H9 (cell line): Measurements from ENCODE around the gene COA8. TPM values are rescaled to one million over a fixed set of nuclear protein-coding genes. Genes with fewer than 3 reads are reported as not detected.

ENCODE experiments used
- DNase-seq: peaks from one replicate; pipeline ENCODE4 v3.0.0-alpha.2; 2017
- H2AFZ ChIP-seq: one replicate; pipeline ENCODE4 v1.6.1; 2013; ENCODE audit warnings: mild to moderate bottlenecking, low read length, control low read depth, moderate library complexity
- H2AK5ac ChIP-seq: 2 replicates; pipeline ENCODE4 v1.6.1; 2013; ENCODE audit warnings: low read length, control low read depth, mixed read lengths; ENCODE audit not compliant: insufficient read length
- H2BK120ac ChIP-seq: one replicate; pipeline ENCODE4 v1.6.1; 2013; ENCODE audit warnings: low read depth, mild to moderate bottlenecking, low read length, control low read depth, inconsistent platforms; ENCODE audit not compliant: poor library complexity, severe bottlenecking
- H2BK12ac ChIP-seq: 2 replicates; pipeline ENCODE4 v1.6.1; 2013; ENCODE audit warnings: low read length, control low read depth, mixed read lengths, low read depth; ENCODE audit not compliant: insufficient read length
- H2BK15ac ChIP-seq: 2 replicates; pipeline ENCODE4 v1.6.1; 2013; ENCODE audit warnings: low read depth, low read length, control low read depth
- H2BK20ac ChIP-seq: one replicate; pipeline ENCODE4 v1.6.1; 2013; ENCODE audit warnings: low read depth, mild to moderate bottlenecking, low read length, control low read depth, inconsistent platforms; ENCODE audit not compliant: poor library complexity, severe bottlenecking
- H2BK5ac ChIP-seq: 2 replicates; pipeline ENCODE4 v1.6.1; 2013; ENCODE audit warnings: low read length, control low read depth, mixed read lengths; ENCODE audit not compliant: insufficient read length
- H3K14ac ChIP-seq: 2 replicates; pipeline ENCODE4 v1.6.1; 2013; ENCODE audit warnings: low read length, control low read depth; ENCODE audit not compliant: insufficient read depth
- H3K18ac ChIP-seq: 2 replicates; pipeline ENCODE4 v1.6.1; 2013; ENCODE audit warnings: low read depth, mild to moderate bottlenecking, mixed read lengths, low read length, control low read depth; ENCODE audit not compliant: insufficient read length
- H3K23ac ChIP-seq: 2 replicates; pipeline ENCODE4 v1.6.1; 2013; ENCODE audit warnings: low read length, control low read depth, mixed read lengths, low read depth; ENCODE audit not compliant: insufficient read length
- H3K23me2 ChIP-seq: 2 replicates; pipeline ENCODE4 v1.6.1; 2013; ENCODE audit warnings: low read depth, mild to moderate bottlenecking, mixed read lengths, low read length, control low read depth; ENCODE audit not compliant: insufficient read length, poor library complexity, severe bottlenecking
- H3K27ac ChIP-seq: 2 replicates; pipeline ENCODE4 v1.5.1; 2013; ENCODE audit warnings: low read length, control low read depth, mixed read lengths, low read depth; ENCODE audit not compliant: insufficient read length
- H3K27me3 ChIP-seq: 2 replicates; pipeline ENCODE4 v1.6.1; 2013; ENCODE audit warnings: low read length, control low read depth, inconsistent platforms; ENCODE audit not compliant: insufficient read depth
- H3K4ac ChIP-seq: 2 replicates; pipeline ENCODE4 v1.6.1; 2013; ENCODE audit warnings: low read depth, mild to moderate bottlenecking, control low read depth, inconsistent platforms, low read length, moderate library complexity
- H3K4me1 ChIP-seq: 2 replicates; pipeline ENCODE4 v1.6.1; 2013; ENCODE audit warnings: low read length, control low read depth, inconsistent platforms; ENCODE audit not compliant: insufficient read depth
- H3K4me2 ChIP-seq: 2 replicates; pipeline ENCODE4 v1.6.1; 2013; ENCODE audit warnings: low read length, control low read depth, mixed read lengths; ENCODE audit not compliant: insufficient read length, insufficient read depth
- H3K56ac ChIP-seq: 2 replicates; pipeline ENCODE4 v1.6.1; 2013; ENCODE audit warnings: low read depth, mild to moderate bottlenecking, mixed read lengths, low read length, control low read depth; ENCODE audit not compliant: insufficient read length
- H3K79me1 ChIP-seq: 2 replicates; pipeline ENCODE4 v1.6.1; 2013; ENCODE audit warnings: low read depth, mild to moderate bottlenecking, moderate library complexity, low read length, control low read depth, inconsistent platforms; ENCODE audit not compliant: insufficient read depth, poor library complexity, severe bottlenecking
- H3K79me2 ChIP-seq: 2 replicates; pipeline ENCODE4 v1.6.1; 2013; ENCODE audit warnings: low read length, control low read depth, inconsistent platforms; ENCODE audit not compliant: insufficient read depth
- H3K9ac ChIP-seq: 2 replicates; pipeline ENCODE4 v1.6.1; 2013; ENCODE audit warnings: low read length, control low read depth, mixed read lengths; ENCODE audit not compliant: insufficient read length; ENCODE audit errors: extremely low read depth
- H3K9me3 ChIP-seq: one replicate; pipeline ENCODE4 v1.6.1; 2013; ENCODE audit warnings: low read depth, low read length, inconsistent platforms; ENCODE audit not compliant: control insufficient read depth
- H3T11ph ChIP-seq: one replicate; pipeline ENCODE4 v1.6.1; 2013; ENCODE audit warnings: mild to moderate bottlenecking, low read length, control low read depth, inconsistent platforms
- H4K20me1 ChIP-seq: one replicate; pipeline ENCODE4 v1.6.1; 2013; ENCODE audit not compliant: control insufficient read depth, insufficient read length, insufficient read depth
- H4K5ac ChIP-seq: 2 replicates; pipeline ENCODE4 v1.6.1; 2013; ENCODE audit warnings: low read depth, mild to moderate bottlenecking, mixed read lengths, low read length, control low read depth; ENCODE audit not compliant: insufficient read length
- H4K8ac ChIP-seq: replicated peaks from 2 replicates; pipeline ENCODE4 v1.6.1; 2013; ENCODE audit warnings: low read length, control low read depth, mixed read lengths, low read depth; ENCODE audit not compliant: insufficient read length
- H4K91ac ChIP-seq: 2 replicates; pipeline ENCODE4 v1.6.1; 2013; ENCODE audit warnings: low read depth, mild to moderate bottlenecking, moderate library complexity, mixed read lengths, low read length, control low read depth; ENCODE audit not compliant: insufficient read length
- H3K27ac Mint-ChIP-seq, 3 experiments: 2 replicates in 2 of 3; 3 replicates in 1 of 3; pipeline ENCODE4 v1.8.0; 2020 to 2021; ENCODE audit warnings: mixed read lengths in 3 of 3, mild to moderate bottlenecking in 1 of 3, moderate library complexity in 1 of 3
- H3K27me3 Mint-ChIP-seq: 2 replicates; pipeline ENCODE4 v1.8.0; 2021; ENCODE audit warnings: low read depth, mild to moderate bottlenecking, moderate library complexity, mixed read lengths
- H3K36me3 Mint-ChIP-seq, 3 experiments: 2 replicates in 2 of 3; 3 replicates in 1 of 3; pipeline ENCODE4 v1.8.0; 2020 to 2021; ENCODE audit warnings: low read depth in 3 of 3, mixed read lengths in 3 of 3; ENCODE audit not compliant: insufficient read depth in 1 of 3
- H3K4me1 Mint-ChIP-seq, 2 experiments: 2 replicates each; pipeline ENCODE4 v1.8.0; 2020; ENCODE audit warnings: mixed read lengths in 2 of 2
- H3K4me3 Mint-ChIP-seq, 2 experiments: 2 replicates in 1 of 2; 3 replicates in 1 of 2; pipeline ENCODE4 v1.8.0; 2020 to 2021; ENCODE audit warnings: mild to moderate bottlenecking in 2 of 2, mixed read lengths in 2 of 2, moderate library complexity in 1 of 2
- H3K9me3 Mint-ChIP-seq, 2 experiments: 2 replicates in 1 of 2; 3 replicates in 1 of 2; pipeline ENCODE4 v1.8.0; 2020; ENCODE audit warnings: mild to moderate bottlenecking in 2 of 2, mixed read lengths in 2 of 2, moderate library complexity in 1 of 2
- WGBS: extraction: QIAGEN DNeasy Blood & Tissue Kit; methylation state at CpG from one replicate; pipeline ENCODE4 v1.1.7; 2013; ENCODE audit warnings: missing lambda C conversion rate, low lambda C conversion rate, mixed read lengths; ENCODE audit not compliant: insufficient read length; ENCODE audit errors: extremely low coverage; 5-methylcytosine and 5-hydroxymethylcytosine counted together
- total RNA-seq: library from RNA; stranded (reverse); gene quantifications from 2 replicates; pipeline ENCODE4 v1.2.1, GENCODE V29; 2021
- TF ChIP-seq, protein P1 (sequence below): fragments of 200-600 bp; sonication (generic); conservative IDR thresholded peaks from 3 replicates; pipeline ENCODE4 v1.8.0; 2021; ENCODE audit warnings: antibody characterized with exemption, mild to moderate bottlenecking

The COA8 gene
- total RNA-seq, 1 experiment from 2014 or later = 45.5 TPM

DNA sequence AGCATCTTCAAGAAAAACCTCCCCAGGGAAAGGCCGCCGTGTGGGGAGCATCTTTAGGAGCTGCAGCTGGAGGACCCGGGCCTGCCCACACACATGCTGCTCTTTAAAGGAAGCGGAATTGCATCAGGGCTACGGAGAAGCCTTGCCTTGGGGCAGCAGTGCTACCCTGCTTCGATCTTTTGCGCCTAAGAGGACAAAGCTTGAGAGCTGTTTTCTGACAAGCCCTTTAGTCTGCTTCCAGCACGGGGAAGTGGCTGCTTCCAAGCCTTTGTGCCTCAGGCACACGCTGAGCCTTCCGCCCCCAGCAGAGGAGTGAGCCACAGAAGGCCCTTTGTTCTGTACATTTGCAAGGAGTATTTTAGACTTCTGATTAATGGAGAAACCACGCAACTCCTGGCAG, 31.5 kb downstream of the COA8 start:
- Mint-ChIP-seq H3K27me3 (no peaks in the 10 kb centered on the region), H3K4me1 (peaks cover 19% of the 10 kb centered on the region in 2 experiments), H3K36me3 (peaks cover 1 to 16% (median 7%) of the 10 kb centered on the region in 3 experiments; a peak in 4 of 7 replicates), H3K27ac (peak overlapping the region; percentile 72 to 95 (median 93)), H3K9me3 (no peaks in the 10 kb centered on the region), H3K4me3 (no peak overlapping the region)
- Histone ChIP-seq H3K4ac (no peak overlapping the region), H3K56ac (no peak overlapping the region), H3K9me3 (no peaks in the 10 kb centered on the region), H3K23me2 (no peaks in the 10 kb centered on the region), H2AK5ac (no peak overlapping the region), H3K4me1 (no peaks in the 10 kb centered on the region), H3K4me2 (no peak overlapping the region), H3K9ac (no peak overlapping the region), H3K27ac (no peak overlapping the region), H3K79me2 (no peaks in the 10 kb centered on the region), H3K27me3 (no peaks in the 10 kb centered on the region; the same call in 1 of the 2 replicates), H4K91ac (no peak overlapping the region), H2AFZ (no peak overlapping the region), H2BK15ac (no peak overlapping the region), H3K18ac (no peak overlapping the region), H3K79me1 (no peaks in the 10 kb centered on the region), H2BK5ac (no peak overlapping the region), H3K14ac (no peak overlapping the region), H4K20me1 (no peaks in the 10 kb centered on the region), H2BK120ac (no peak overlapping the region), H4K5ac (no peak overlapping the region), H3K23ac (no peak overlapping the region), H3T11ph (no peak overlapping the region), H4K8ac (no peak overlapping the region), H2BK12ac (no peak overlapping the region), H2BK20ac (no peak overlapping the region)
- peak; percentile 48 for DNase-seq
- WGBS = no CpG with 5 or more reads among the region's 11 CpGs
- TF ChIP-seq, protein P1, sequence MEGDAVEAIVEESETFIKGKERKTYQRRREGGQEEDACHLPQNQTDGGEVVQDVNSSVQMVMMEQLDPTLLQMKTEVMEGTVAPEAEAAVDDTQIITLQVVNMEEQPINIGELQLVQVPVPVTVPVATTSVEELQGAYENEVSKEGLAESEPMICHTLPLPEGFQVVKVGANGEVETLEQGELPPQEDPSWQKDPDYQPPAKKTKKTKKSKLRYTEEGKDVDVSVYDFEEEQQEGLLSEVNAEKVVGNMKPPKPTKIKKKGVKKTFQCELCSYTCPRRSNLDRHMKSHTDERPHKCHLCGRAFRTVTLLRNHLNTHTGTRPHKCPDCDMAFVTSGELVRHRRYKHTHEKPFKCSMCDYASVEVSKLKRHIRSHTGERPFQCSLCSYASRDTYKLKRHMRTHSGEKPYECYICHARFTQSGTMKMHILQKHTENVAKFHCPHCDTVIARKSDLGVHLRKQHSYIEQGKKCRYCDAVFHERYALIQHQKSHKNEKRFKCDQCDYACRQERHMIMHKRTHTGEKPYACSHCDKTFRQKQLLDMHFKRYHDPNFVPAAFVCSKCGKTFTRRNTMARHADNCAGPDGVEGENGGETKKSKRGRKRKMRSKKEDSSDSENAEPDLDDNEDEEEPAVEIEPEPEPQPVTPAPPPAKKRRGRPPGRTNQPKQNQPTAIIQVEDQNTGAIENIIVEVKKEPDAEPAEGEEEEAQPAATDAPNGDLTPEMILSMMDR = no peak
